GM13977 (cell line): Measurements from ENCODE around the gene CHN2.

Experiments
- DNase-seq: peaks from one replicate; pipeline ENCODE4 v3.0.0; 2012; ENCODE audit warnings: low spot score
- in situ Hi-C: fragments of 300-500 bp; cut with MboI; formaldehyde crosslinking; loops from one replicate; pipeline ENCODE4 v1.12.0; 2022; ENCODE audit warnings: low sequenced_read_pairs, low pct_unique_long_range_greater_than_20kb, mixed read lengths, inconsistent platforms; ENCODE audit not compliant: unreplicated experiment
- TF ChIP-seq, protein P1 (sequence below): IDR thresholded peaks from 2 replicates; pipeline ENCODE4 v1.5.1; 2012; ENCODE audit warnings: mild to moderate bottlenecking, control low read depth; ENCODE audit not compliant: insufficient read depth; ENCODE audit errors: extremely low read depth, missing control alignments

CHN2 gene

DNA sequence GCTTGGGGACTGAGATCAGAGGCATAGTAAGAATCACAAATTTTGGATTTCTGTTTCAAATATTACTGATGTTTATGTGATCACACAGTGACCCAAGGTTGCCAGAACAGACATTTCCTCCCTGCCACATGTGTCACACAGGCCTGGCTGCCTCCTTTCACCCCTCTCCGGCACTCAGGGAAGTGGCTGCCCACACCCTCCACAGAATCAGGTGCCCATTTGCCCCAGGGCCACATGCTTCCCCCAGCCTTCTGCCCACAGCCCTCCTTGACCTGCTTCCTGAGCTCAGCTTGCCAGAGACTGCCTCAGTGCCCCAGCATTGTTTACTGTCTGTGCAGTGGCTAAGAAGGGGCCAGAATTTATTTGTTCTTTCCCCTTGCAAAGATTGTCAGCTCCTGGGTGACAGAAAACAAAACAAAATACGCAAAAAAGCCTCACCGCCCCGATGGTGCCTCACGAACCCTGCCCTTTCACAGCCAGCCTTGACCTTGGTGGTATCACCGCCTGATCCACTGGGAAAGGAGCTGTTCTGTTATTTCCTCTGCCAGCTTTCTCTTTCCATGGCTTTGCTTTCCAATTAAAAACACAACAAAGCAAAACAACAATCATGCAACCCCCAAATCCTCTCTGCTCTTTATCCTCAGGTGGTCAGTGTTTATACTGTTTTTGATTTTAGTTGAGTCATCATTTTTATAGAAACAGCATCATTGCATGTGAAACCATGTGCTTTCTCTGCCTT is 52.8 kb downstream of the CHN2 start:
- TF ChIP-seq, protein P1, sequence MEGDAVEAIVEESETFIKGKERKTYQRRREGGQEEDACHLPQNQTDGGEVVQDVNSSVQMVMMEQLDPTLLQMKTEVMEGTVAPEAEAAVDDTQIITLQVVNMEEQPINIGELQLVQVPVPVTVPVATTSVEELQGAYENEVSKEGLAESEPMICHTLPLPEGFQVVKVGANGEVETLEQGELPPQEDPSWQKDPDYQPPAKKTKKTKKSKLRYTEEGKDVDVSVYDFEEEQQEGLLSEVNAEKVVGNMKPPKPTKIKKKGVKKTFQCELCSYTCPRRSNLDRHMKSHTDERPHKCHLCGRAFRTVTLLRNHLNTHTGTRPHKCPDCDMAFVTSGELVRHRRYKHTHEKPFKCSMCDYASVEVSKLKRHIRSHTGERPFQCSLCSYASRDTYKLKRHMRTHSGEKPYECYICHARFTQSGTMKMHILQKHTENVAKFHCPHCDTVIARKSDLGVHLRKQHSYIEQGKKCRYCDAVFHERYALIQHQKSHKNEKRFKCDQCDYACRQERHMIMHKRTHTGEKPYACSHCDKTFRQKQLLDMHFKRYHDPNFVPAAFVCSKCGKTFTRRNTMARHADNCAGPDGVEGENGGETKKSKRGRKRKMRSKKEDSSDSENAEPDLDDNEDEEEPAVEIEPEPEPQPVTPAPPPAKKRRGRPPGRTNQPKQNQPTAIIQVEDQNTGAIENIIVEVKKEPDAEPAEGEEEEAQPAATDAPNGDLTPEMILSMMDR = no peak
- no peak for DNase-seq
- in situ Hi-C loops = no loop called here

DNA sequence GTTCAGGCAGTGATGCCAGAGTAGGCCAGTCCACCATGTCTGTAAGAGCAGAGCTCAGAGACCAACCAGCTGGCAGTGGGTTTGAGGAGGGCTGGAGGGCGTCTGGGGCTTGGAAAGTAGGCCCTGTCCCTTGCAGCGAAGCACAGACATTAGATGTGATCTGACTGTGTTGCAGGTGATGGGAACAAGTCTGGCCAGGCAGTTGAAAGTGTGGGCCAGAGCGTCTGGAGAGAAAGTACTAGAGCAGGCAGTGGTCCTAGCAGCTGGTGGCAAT is 53.3 kb downstream of the CHN2 start:
- in situ Hi-C loops = no loop called here
- DNase-seq = no peak

DNA sequence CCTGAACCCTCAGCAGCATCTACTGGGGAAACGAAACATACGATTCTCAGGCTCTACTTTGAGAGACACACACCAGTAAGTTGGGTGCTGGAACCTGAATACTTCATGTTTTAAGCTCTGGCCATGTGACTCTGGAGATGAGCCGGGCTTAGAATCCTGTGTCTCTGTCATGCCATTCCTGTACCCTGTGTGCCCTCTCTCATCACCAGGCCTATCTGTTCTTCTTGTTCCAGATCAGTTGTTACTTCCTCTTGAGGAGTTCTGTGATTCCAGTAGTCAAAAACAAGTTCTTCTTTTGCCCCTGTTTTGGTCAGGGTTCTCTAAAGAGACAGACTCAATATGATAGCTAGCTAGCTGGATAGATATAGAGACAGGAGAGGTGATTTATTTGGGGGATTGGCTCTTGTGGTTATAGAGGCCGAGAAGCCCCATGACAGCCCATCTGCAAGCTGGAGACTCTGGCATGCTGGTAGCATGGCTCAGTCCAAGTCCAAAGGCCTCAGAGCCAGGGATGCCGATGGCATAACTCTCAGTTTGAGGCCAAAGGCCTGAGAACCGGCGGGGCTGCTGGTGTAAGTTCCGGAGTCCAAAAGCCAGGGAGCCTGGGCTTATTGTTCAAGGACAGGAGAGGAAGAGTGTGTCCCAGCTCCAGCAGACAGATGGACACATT is 54.3 kb downstream of the CHN2 start:
- TF ChIP-seq, protein P1 = no peak
- no peak for DNase-seq
- in situ Hi-C loops = no loop called here

More for the DNA sequence above, 53.3 kb downstream of the CHN2 start:
- TF ChIP-seq, protein P1 = no peak

DNA sequence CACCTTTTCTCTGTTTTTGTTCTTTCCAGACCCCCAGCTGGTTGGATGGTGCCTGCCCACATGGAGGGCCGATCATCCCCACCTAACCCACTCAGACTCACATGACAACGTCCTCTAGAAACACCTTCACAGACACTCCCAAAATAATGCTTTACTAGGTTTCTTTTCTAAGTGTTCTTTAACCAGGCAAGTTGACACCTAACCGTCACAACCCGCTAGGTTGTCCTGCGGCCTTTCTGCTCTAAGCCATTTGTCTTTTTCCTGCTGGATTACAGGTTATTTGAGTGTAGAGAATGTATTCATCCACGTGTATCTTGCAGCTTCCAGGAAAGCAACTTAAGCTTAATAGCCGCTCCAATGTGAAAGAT is 54.8 kb downstream of the CHN2 start:
- DNase-seq = no peak
- TF ChIP-seq, protein P1 = no peak
- in situ Hi-C loops = no loop called here

DNA sequence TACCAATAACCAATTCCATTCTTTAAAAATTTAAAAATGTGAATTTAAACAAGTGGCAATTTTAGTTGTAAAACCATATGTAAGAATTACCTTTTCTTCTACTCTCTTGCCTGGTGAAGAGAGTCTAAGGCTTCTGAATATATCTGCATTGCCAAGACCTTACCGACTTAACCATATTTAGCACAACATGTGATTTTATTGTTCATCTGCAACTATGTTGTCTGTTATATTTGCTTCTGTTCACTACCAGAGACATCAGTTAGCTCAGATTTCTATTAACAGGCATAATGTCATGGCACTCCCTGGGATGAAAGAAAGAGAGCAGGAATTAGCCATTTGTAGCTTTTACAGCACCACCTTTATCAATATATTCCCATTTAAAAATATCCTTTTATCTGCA is 55.3 kb downstream of the CHN2 start:
- in situ Hi-C loops = no loop called here
- TF ChIP-seq, protein P1 = no peak
- DNase-seq = no peak

DNA sequence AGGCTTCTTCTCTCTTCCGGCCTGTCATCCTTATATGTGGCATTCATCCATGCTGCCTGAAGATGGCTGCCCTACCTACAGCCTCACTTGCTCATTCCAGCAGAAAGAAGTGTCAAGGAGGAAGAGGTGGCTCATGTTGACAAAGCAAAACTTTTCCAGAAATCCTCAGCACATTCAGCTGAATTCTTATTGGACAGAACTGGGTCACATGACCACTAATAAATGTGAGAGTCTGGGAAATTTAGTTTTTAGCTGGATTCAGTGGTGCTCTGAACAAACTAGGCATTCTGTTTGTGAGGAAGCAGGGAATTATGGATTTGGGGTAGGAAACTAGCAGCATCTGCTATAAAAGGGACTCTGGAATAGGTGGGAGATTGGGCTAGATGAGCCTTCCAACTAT is 58.6 kb downstream of the CHN2 start:
- in situ Hi-C loops = no loop called here

More for the DNA sequence above, 58.6 kb downstream of the CHN2 start:
- TF ChIP-seq, protein P1 = no peak
- DNase-seq = no peak
